Osteoblast (primary cell): ENCODE results near the gene VAMP8. TPM values are rescaled to one million over a fixed set of nuclear protein-coding genes. Genes with fewer than 3 reads are reported as not detected.

Source experiments
- DNase-seq: peaks from one replicate; pipeline ENCODE4 v3.0.0; 2011; ENCODE audit warnings: low spot score, mixed read lengths; ENCODE audit not compliant: insufficient read length; ENCODE audit errors: missing footprints
- H2AFZ ChIP-seq: 2 replicates; pipeline ENCODE4 v1.6.0; 2011; ENCODE audit warnings: mild to moderate bottlenecking, low read length
- H3K27ac ChIP-seq: 2 replicates; pipeline ENCODE4 v1.5.1; 2011; ENCODE audit warnings: mild to moderate bottlenecking, low read depth, low read length, moderate library complexity
- H3K27me3 ChIP-seq: 2 replicates; pipeline ENCODE4 v1.6.0; 2012; ENCODE audit warnings: mild to moderate bottlenecking, control low read depth, inconsistent platforms, low read length, moderate library complexity; ENCODE audit not compliant: insufficient read depth
- H3K36me3 ChIP-seq: 2 replicates; pipeline ENCODE4 v1.5.1; 2011; ENCODE audit warnings: mild to moderate bottlenecking, low read length, control low read depth, moderate library complexity; ENCODE audit not compliant: insufficient read depth
- H3K4me1 ChIP-seq: 2 replicates; pipeline ENCODE4 v1.5.1; 2011; ENCODE audit warnings: mild to moderate bottlenecking, low read length, control low read depth, moderate library complexity; ENCODE audit not compliant: insufficient read depth
- H3K4me2 ChIP-seq: 2 replicates; pipeline ENCODE4 v1.6.0; 2011; ENCODE audit warnings: mild to moderate bottlenecking, low read length; ENCODE audit not compliant: insufficient read depth
- H3K4me3 ChIP-seq: fragments of 200-600 bp; sonication (generic); 3 replicates; pipeline ENCODE4 v1.5.1; 2012; ENCODE audit warnings: mild to moderate bottlenecking, low read length, inconsistent platforms; ENCODE audit not compliant: insufficient read depth
- H3K79me2 ChIP-seq: 2 replicates; pipeline ENCODE4 v1.6.0; 2012; ENCODE audit warnings: mild to moderate bottlenecking, low read length, control low read depth, inconsistent platforms; ENCODE audit not compliant: insufficient read depth
- H3K9me3 ChIP-seq: 2 replicates; pipeline ENCODE4 v1.5.1; 2011; ENCODE audit warnings: low read depth, low read length, control low read depth
- H4K20me1 ChIP-seq: 2 replicates; pipeline ENCODE4 v1.6.0; 2012; ENCODE audit warnings: mild to moderate bottlenecking, low read length, control low read depth; ENCODE audit not compliant: insufficient read depth
- small RNA-seq: library from RNA; depleted of rRNA; stranded (forward); fragments of <200 nt; gene quantifications from one replicate; pipeline ENCODE3, GENCODE V24; 2012
- total RNA-seq: library from RNA; depleted of rRNA; stranded (reverse); fragments of >200 nt; gene quantifications from 2 replicates; pipeline ENCODE4 v1.2.3, GENCODE V29; 2012
- TF ChIP-seq, protein P1 (sequence below): IDR thresholded peaks from 2 replicates; pipeline ENCODE4 v1.5.1; 2011; ENCODE audit warnings: mild to moderate bottlenecking, low read depth, low read length, moderate library complexity; ENCODE audit errors: extremely low read depth

VAMP8 gene
- total RNA-seq, 1 donor: 2.5 TPM

- Histone ChIP-seq H3K27ac (no peak overlapping the region), H3K4me2 (no peak overlapping the region), H2AFZ (no peak overlapping the region), H3K9me3 (no peaks in the 10 kb centered on the region), H3K36me3 (peaks cover 67% of the 10 kb centered on the region), H3K79me2 (peaks cover 51% of the 10 kb centered on the region), H3K4me3 (no peak overlapping the region), H4K20me1 (peaks cover 10% of the 10 kb centered on the region), H3K4me1 (peaks cover 14% of the 10 kb centered on the region), H3K27me3 (no peaks in the 10 kb centered on the region)
- TF ChIP-seq, protein P1, sequence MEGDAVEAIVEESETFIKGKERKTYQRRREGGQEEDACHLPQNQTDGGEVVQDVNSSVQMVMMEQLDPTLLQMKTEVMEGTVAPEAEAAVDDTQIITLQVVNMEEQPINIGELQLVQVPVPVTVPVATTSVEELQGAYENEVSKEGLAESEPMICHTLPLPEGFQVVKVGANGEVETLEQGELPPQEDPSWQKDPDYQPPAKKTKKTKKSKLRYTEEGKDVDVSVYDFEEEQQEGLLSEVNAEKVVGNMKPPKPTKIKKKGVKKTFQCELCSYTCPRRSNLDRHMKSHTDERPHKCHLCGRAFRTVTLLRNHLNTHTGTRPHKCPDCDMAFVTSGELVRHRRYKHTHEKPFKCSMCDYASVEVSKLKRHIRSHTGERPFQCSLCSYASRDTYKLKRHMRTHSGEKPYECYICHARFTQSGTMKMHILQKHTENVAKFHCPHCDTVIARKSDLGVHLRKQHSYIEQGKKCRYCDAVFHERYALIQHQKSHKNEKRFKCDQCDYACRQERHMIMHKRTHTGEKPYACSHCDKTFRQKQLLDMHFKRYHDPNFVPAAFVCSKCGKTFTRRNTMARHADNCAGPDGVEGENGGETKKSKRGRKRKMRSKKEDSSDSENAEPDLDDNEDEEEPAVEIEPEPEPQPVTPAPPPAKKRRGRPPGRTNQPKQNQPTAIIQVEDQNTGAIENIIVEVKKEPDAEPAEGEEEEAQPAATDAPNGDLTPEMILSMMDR: no peak
- no peak for DNase-seq
These were observed 44.0 kb downstream of the VAMP8 start for GRCh38 chr2:85621338-85621737.

GRCh38 chr2:85623991-85624390 is 46.6 kb downstream of the VAMP8 start:
- Histone ChIP-seq H3K9me3 (no peaks in the 10 kb centered on the region), H3K79me2 (peaks cover 24% of the 10 kb centered on the region), H3K4me1 (peaks cover 4% of the 10 kb centered on the region), H3K36me3 (peaks cover 81% of the 10 kb centered on the region), H3K4me3 (no peak overlapping the region), H3K4me2 (no peak overlapping the region), H2AFZ (no peak overlapping the region), H4K20me1 (no peaks in the 10 kb centered on the region), H3K27me3 (no peaks in the 10 kb centered on the region), H3K27ac (no peak overlapping the region)
- DNase-seq: no peak
- TF ChIP-seq, protein P1: no peak

DNA sequence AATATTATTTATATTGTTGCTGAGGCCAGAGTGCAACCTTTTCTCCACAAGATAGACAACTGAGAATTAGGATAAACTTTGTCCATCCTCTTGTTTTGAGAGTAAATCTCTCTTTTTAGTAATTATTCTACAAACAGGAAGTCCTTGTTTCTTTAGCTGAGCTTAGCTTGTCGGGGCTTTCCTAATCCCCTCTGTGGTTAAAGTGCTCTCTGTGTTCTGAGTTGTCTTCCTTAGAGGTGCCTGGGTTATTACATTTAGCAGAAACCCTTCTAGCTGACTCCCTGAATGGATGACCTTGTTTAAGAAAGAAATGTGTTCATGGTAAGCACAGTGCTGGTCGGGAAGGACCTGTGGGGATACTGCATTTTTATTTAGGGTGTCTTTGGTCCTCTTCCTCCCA is 51.3 kb downstream of the VAMP8 start:
- Histone ChIP-seq H4K20me1 (no peaks in the 10 kb centered on the region), H3K27ac (no peak overlapping the region), H3K79me2 (peaks cover 10% of the 10 kb centered on the region), H3K4me3 (no peak overlapping the region), H3K36me3 (peaks cover 78% of the 10 kb centered on the region), H3K4me1 (no peaks in the 10 kb centered on the region), H2AFZ (no peak overlapping the region), H3K9me3 (no peaks in the 10 kb centered on the region), H3K27me3 (no peaks in the 10 kb centered on the region), H3K4me2 (no peak overlapping the region)
- TF ChIP-seq, protein P1: no peak
- DNase-seq: no peak

GRCh38 chr2:85631316-85631715 is 53.9 kb downstream of the VAMP8 start:
- H3K36me3 ChIP-seq: peaks cover 74% of the 10 kb centered on the region

More at GRCh38 chr2:85631316-85631715, 53.9 kb downstream of the VAMP8 start:
- Histone ChIP-seq H2AFZ (no peak overlapping the region), H3K4me3 (no peak overlapping the region), H4K20me1 (peaks cover 5% of the 10 kb centered on the region), H3K9me3 (no peaks in the 10 kb centered on the region), H3K4me1 (peaks cover 4% of the 10 kb centered on the region), H3K4me2 (no peak overlapping the region), H3K27ac (no peak overlapping the region), H3K79me2 (peaks cover 16% of the 10 kb centered on the region), H3K27me3 (no peaks in the 10 kb centered on the region)
- no peak for DNase-seq
- TF ChIP-seq, protein P1: no peak

Small RNA genes lying within 50 kb of the gene (small RNA-seq; reads per million reads assigned to genes)
- gene RN7SL126P: not detected

Other genes with a start within 250 kb of the VAMP8 start
- gene TGOLN2, start 249.6 kb upstream of the VAMP8 start, total RNA-seq: 124 and 129 TPM in 2 replicates
- gene RETSAT, start 223.1 kb upstream of the VAMP8 start, total RNA-seq: 41.6 and 62.5 TPM in 2 replicates
- gene ELMOD3, start 222.8 kb upstream of the VAMP8 start, total RNA-seq: 20.9 and 22.1 TPM in 2 replicates
- gene CAPG, start 167.2 kb upstream of the VAMP8 start, total RNA-seq: 97.2 and 140 TPM in 2 replicates
- gene SH2D6, start 158.9 kb upstream of the VAMP8 start, total RNA-seq: under 0.01 TPM in 1 of 2 replicates, not detected in the other
- gene MAT2A, start 38.4 kb upstream of the VAMP8 start, total RNA-seq: 124 and 142 TPM in 2 replicates
- gene GGCX, start 16.1 kb upstream of the VAMP8 start, total RNA-seq: 40.9 and 52.5 TPM in 2 replicates
- gene VAMP5, start 6.8 kb downstream of the VAMP8 start, total RNA-seq: 21.8 and 27.1 TPM in 2 replicates
- 124 and 146 TPM in 2 replicates for gene RNF181, start 18.2 kb downstream of the VAMP8 start, total RNA-seq
- 17.7 and 20.6 TPM in 2 replicates for gene TMEM150A, start 25.1 kb downstream of the VAMP8 start, total RNA-seq
- 23.9 and 30.9 TPM in 2 replicates for gene C2orf68, start 34.5 kb downstream of the VAMP8 start, total RNA-seq
- 34.8 and 36.9 TPM in 2 replicates for gene USP39, start 38.6 kb downstream of the VAMP8 start, total RNA-seq
- gene SFTPB, start 90.6 kb downstream of the VAMP8 start, total RNA-seq: not detected in 2 replicates
- gene GNLY, start 116.8 kb downstream of the VAMP8 start, total RNA-seq: not detected in 2 replicates
- 18.6 and 35.1 TPM in 2 replicates for gene ATOH8, start 176.4 kb downstream of the VAMP8 start, total RNA-seq